ENCODE results near the gene MYT1. TPM values are rescaled to one million over a fixed set of nuclear protein-coding genes. Genes with fewer than 3 reads are reported as not detected.
"Not testable (repeated sequence)": the region's sequence is repeated elsewhere in the genome, so short reads cannot be mapped to it uniquely, and the experiment has no call there.

Gene MYT1
- total RNA-seq, 1 experiment from 2014 or later: 4.1 TPM

GRCh38 chr20:64177787-64178186, 13.5 kb downstream of the MYT1 start:
- Histone ChIP-seq H3K4me1 (ENCODE audit: low read length) (no peaks in the 10 kb centered on the region), H3K79me2 (ENCODE audit: low read length) (no peaks in the 10 kb centered on the region), H3K4me2 (ENCODE audit: low read depth, low read length, poor library complexity, severe bottlenecking) (no peak overlapping the region), H3K4me3 (ENCODE audit: low read length) (no peak overlapping the region), H3K36me3 (ENCODE audit: insufficient read depth, low read length) (no peaks in the 10 kb centered on the region), H2AFZ (ENCODE audit: low read length) (no peak overlapping the region), H3K27ac (ENCODE audit: low read length) (no peak overlapping the region), H3K9ac (ENCODE audit: low read length) (no peak overlapping the region), H3K27me3 (ENCODE audit: low read length) (no peaks in the 10 kb centered on the region), H4K20me1 (ENCODE audit: insufficient read depth, low read depth, low read length) (no peaks in the 10 kb centered on the region), H3K9me3 (ENCODE audit: low read length) (no peaks in the 10 kb centered on the region), H3K9me2 (replicated peaks; ENCODE audit: insufficient read depth, low read length) (no peaks in the 10 kb centered on the region)
- no peak for DNase-seq

DNA sequence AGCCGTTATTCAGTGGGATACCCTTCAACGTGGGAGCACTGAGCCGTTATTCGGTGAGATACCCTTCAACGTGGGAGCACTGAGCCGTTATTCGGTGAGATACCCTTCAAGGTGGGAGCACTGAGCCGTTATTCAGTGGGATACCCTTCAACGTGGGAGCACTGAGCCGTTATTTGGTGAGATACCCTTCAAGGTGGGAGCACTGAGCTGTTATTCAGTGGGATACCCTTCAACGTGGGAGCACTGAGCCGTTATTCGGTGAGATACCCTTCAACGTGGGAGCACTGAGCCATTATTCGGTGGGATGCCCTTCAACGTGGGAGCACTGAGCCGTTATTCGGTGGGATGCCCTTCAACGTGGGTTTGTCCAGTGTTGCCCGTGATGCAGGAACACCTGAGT, 14.7 kb downstream of the MYT1 start:
- not testable (repeated sequence) for H3K4me3 ChIP-seq (ENCODE audit: low read length); H2AFZ ChIP-seq (ENCODE audit: low read length); H3K4me2 ChIP-seq (ENCODE audit: low read depth, low read length, poor library complexity, severe bottlenecking); DNase-seq; H3K9me3 ChIP-seq (ENCODE audit: low read length); H3K79me2 ChIP-seq (ENCODE audit: low read length); H4K20me1 ChIP-seq (ENCODE audit: insufficient read depth, low read depth, low read length); H3K9me2 ChIP-seq (replicated peaks; ENCODE audit: insufficient read depth, low read length); H3K4me1 ChIP-seq (ENCODE audit: low read length); H3K36me3 ChIP-seq (ENCODE audit: insufficient read depth, low read length); H3K27ac ChIP-seq (ENCODE audit: low read length); H3K9ac ChIP-seq (ENCODE audit: low read length); H3K27me3 ChIP-seq (ENCODE audit: low read length)

GRCh38 chr20:64179805-64180204, 15.6 kb downstream of the MYT1 start:
- no peaks in the 10 kb centered on the region for H3K4me1 ChIP-seq (ENCODE audit: low read length)
- no peaks in the 10 kb centered on the region for H3K9me3 ChIP-seq (ENCODE audit: low read length)
- H4K20me1 ChIP-seq (ENCODE audit: insufficient read depth, low read depth, low read length): no peaks in the 10 kb centered on the region
- no peaks in the 10 kb centered on the region for H3K27me3 ChIP-seq (ENCODE audit: low read length)
- no peaks in the 10 kb centered on the region for H3K79me2 ChIP-seq (ENCODE audit: low read length)
- no peak overlapping the region for H3K27ac ChIP-seq (ENCODE audit: low read length)
- H3K4me2 ChIP-seq (ENCODE audit: low read depth, low read length, poor library complexity, severe bottlenecking): no peak overlapping the region
- H3K36me3 ChIP-seq (ENCODE audit: insufficient read depth, low read length): no peaks in the 10 kb centered on the region
- H3K9ac ChIP-seq (ENCODE audit: low read length): no peak overlapping the region
- no peak overlapping the region for H3K4me3 ChIP-seq (ENCODE audit: low read length)
- H3K9me2 ChIP-seq (replicated peaks; ENCODE audit: insufficient read depth, low read length): no peaks in the 10 kb centered on the region
- no peak for DNase-seq
- H2AFZ ChIP-seq (ENCODE audit: low read length): no peak overlapping the region

- H3K27me3 ChIP-seq (ENCODE audit: low read length): no peaks in the 10 kb centered on the region
- no peaks in the 10 kb centered on the region for H3K9me3 ChIP-seq (ENCODE audit: low read length)
- H4K20me1 ChIP-seq (ENCODE audit: insufficient read depth, low read depth, low read length): no peaks in the 10 kb centered on the region
- no peak for DNase-seq
- no peak overlapping the region for H2AFZ ChIP-seq (ENCODE audit: low read length)
- no peak overlapping the region for H3K4me3 ChIP-seq (ENCODE audit: low read length)
- no peaks in the 10 kb centered on the region for H3K9me2 ChIP-seq (replicated peaks; ENCODE audit: insufficient read depth, low read length)
- no peak overlapping the region for H3K9ac ChIP-seq (ENCODE audit: low read length)
- H3K4me2 ChIP-seq (ENCODE audit: low read depth, low read length, poor library complexity, severe bottlenecking): no peak overlapping the region
- no peaks in the 10 kb centered on the region for H3K36me3 ChIP-seq (ENCODE audit: insufficient read depth, low read length)
- no peak overlapping the region for H3K27ac ChIP-seq (ENCODE audit: low read length)
- H3K4me1 ChIP-seq (ENCODE audit: low read length): no peaks in the 10 kb centered on the region
- no peaks in the 10 kb centered on the region for H3K79me2 ChIP-seq (ENCODE audit: low read length)
These were observed 16.4 kb downstream of the MYT1 start for GRCh38 chr20:64180673-64181072.

DNA sequence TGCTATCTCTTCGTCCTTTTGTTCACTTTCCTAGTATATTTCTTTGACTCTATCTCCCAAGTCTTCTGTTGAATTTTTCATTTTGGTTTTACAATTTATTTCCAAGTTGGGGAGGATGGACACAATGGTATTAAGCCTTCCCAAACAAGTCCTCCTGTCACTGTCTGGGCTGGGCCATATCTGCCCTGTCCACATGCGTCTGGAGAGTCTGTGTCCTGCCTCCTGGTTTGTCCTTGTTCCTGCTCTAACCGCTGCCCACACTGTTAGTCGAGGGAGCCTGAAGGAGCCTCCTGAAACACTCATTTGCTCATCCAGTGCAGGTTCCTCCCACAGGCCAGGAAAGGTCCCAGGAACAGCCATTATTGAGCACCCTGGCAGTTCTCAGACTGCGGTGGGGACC, 17.1 kb downstream of the MYT1 start:
- Histone ChIP-seq H4K20me1 (ENCODE audit: insufficient read depth, low read depth, low read length) (no peaks in the 10 kb centered on the region), H2AFZ (ENCODE audit: low read length) (no peak overlapping the region), H3K4me1 (ENCODE audit: low read length) (no peaks in the 10 kb centered on the region), H3K9me3 (ENCODE audit: low read length) (no peaks in the 10 kb centered on the region), H3K9me2 (replicated peaks; ENCODE audit: insufficient read depth, low read length) (no peaks in the 10 kb centered on the region), H3K27me3 (ENCODE audit: low read length) (no peaks in the 10 kb centered on the region), H3K36me3 (ENCODE audit: insufficient read depth, low read length) (no peaks in the 10 kb centered on the region), H3K4me2 (ENCODE audit: low read depth, low read length, poor library complexity, severe bottlenecking) (no peak overlapping the region), H3K9ac (ENCODE audit: low read length) (no peak overlapping the region), H3K4me3 (ENCODE audit: low read length) (no peak overlapping the region), H3K27ac (ENCODE audit: low read length) (no peak overlapping the region), H3K79me2 (ENCODE audit: low read length) (no peaks in the 10 kb centered on the region)
- DNase-seq: no peak

DNA sequence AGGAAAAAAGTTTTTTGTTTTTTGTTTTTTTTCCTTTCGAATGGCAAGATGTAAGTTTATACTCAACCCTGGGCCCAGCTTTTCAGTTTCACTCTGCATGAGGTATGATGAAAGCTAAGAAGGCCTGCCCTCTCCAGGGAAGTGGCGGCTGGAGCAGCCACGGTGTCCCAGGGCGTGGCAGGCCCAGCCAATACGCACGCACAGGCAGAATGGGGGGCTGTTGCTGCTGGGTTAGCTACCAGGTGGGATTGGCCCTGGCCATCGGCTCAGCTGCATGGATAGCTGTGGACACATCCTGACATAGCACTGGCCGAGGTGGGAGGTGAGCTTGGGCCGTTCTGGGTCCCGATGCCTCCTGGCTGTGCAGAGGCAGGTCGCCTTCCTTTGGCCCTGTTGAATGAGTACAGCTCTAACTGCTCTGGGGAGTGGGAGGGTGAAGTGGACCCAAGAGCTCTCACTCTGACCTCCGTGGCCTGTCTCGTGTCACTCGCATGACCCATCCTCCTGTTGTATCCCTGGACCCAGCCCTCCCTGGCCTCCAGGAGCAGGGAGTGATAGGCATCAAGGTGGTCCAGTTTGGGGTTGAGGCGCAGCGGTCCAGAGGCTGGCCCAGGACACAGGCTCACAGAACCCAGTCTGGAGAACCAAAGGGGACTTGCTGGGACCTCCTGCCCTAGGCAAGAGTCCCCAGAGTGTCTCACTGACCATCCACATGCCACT, 18.1 kb downstream of the MYT1 start:
- Histone ChIP-seq H2AFZ (ENCODE audit: low read length) (no peak overlapping the region), H3K79me2 (ENCODE audit: low read length) (no peaks in the 10 kb centered on the region), H3K36me3 (ENCODE audit: insufficient read depth, low read length) (no peaks in the 10 kb centered on the region), H3K4me3 (ENCODE audit: low read length) (no peak overlapping the region), H3K9me2 (replicated peaks; ENCODE audit: insufficient read depth, low read length) (no peaks in the 10 kb centered on the region), H3K4me1 (ENCODE audit: low read length) (no peaks in the 10 kb centered on the region), H3K4me2 (ENCODE audit: low read depth, low read length, poor library complexity, severe bottlenecking) (no peak overlapping the region), H4K20me1 (ENCODE audit: insufficient read depth, low read depth, low read length) (no peaks in the 10 kb centered on the region), H3K9ac (ENCODE audit: low read length) (no peak overlapping the region), H3K27ac (ENCODE audit: low read length) (no peak overlapping the region), H3K27me3 (ENCODE audit: low read length) (no peaks in the 10 kb centered on the region), H3K9me3 (ENCODE audit: low read length) (no peaks in the 10 kb centered on the region)
- no peak for DNase-seq

DNA sequence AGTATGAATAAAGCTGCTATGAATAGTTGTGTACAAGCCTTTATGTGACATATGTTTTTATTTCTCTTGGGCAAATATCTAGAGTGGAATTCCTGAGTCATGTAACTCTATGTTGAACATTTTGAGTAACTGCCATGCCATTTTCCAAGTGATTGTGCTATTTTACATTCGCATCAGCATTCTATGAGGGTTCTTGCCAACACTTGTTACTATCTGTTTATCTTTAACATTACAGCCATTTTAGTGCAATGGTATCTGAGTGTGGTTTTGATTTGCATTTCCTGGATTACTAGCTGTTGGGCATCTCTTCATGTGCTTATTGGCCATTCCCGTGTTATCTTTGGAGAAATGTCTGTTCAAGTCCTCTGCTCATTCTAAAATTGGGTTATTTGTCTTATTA, 19.1 kb downstream of the MYT1 start:
- no peaks in the 10 kb centered on the region for H3K27me3 ChIP-seq (ENCODE audit: low read length)
- H3K9ac ChIP-seq (ENCODE audit: low read length): no peak overlapping the region
- no peaks in the 10 kb centered on the region for H3K36me3 ChIP-seq (ENCODE audit: insufficient read depth, low read length)
- no peak overlapping the region for H3K4me2 ChIP-seq (ENCODE audit: low read depth, low read length, poor library complexity, severe bottlenecking)
- H4K20me1 ChIP-seq (ENCODE audit: insufficient read depth, low read depth, low read length): no peaks in the 10 kb centered on the region
- no peak overlapping the region for H3K4me3 ChIP-seq (ENCODE audit: low read length)
- H3K9me3 ChIP-seq (ENCODE audit: low read length): no peaks in the 10 kb centered on the region
- no peaks in the 10 kb centered on the region for H3K9me2 ChIP-seq (replicated peaks; ENCODE audit: insufficient read depth, low read length)
- no peak overlapping the region for H2AFZ ChIP-seq (ENCODE audit: low read length)
- no peak overlapping the region for H3K27ac ChIP-seq (ENCODE audit: low read length)
- DNase-seq: no peak
- H3K79me2 ChIP-seq (ENCODE audit: low read length): no peaks in the 10 kb centered on the region
- H3K4me1 ChIP-seq (ENCODE audit: low read length): no peaks in the 10 kb centered on the region

DNA sequence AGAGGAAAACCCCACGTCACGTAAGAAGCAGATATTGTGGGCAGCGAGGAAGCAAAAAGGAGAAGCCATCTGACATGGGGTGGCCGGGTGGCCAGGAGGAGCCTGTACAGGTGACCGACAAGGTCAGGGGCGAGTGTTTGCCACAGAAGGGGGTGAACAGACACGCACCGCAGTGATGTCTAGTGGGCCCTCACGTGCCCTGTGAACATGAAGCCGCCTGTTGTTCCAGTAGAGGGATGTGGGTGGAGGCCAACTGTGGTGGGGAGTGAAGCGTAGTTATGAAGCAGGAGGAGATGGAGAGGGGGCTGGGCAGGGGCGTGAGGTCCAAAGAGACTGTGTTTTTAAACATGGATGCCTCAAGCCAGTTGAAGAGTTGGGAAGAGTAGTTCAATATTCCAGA, 20.5 kb downstream of the MYT1 start:
- H3K4me3 ChIP-seq (ENCODE audit: low read length): no peak overlapping the region
- H3K27ac ChIP-seq (ENCODE audit: low read length): no peak overlapping the region
- H3K9me2 ChIP-seq (replicated peaks; ENCODE audit: insufficient read depth, low read length): no peaks in the 10 kb centered on the region
- H3K36me3 ChIP-seq (ENCODE audit: insufficient read depth, low read length): no peaks in the 10 kb centered on the region
- no peaks in the 10 kb centered on the region for H3K27me3 ChIP-seq (ENCODE audit: low read length)
- no peak overlapping the region for H3K4me2 ChIP-seq (ENCODE audit: low read depth, low read length, poor library complexity, severe bottlenecking)
- H2AFZ ChIP-seq (ENCODE audit: low read length): no peak overlapping the region
- no peaks in the 10 kb centered on the region for H4K20me1 ChIP-seq (ENCODE audit: insufficient read depth, low read depth, low read length)
- no peaks in the 10 kb centered on the region for H3K9me3 ChIP-seq (ENCODE audit: low read length)
- no peak for DNase-seq
- no peaks in the 10 kb centered on the region for H3K4me1 ChIP-seq (ENCODE audit: low read length)
- no peak overlapping the region for H3K9ac ChIP-seq (ENCODE audit: low read length)
- no peaks in the 10 kb centered on the region for H3K79me2 ChIP-seq (ENCODE audit: low read length)
